Muscle layer of colon (tissue), 2 donors: ENCODE measurements around the gene CCDC43.

Experiments
- H3K27ac ChIP-seq: one replicate; pipeline ENCODE4 v1.7.0; 2013; ENCODE audit warnings: low read depth, mild to moderate bottlenecking, low read length, moderate library complexity
- H3K27me3 ChIP-seq, 2 donors: one replicate each; pipeline ENCODE4 v1.7.0; 2013; ENCODE audit warnings: low read length in 2 of 2, mild to moderate bottlenecking in 2 of 2; ENCODE audit not compliant: insufficient read depth in 2 of 2, control insufficient read depth in 1 of 2
- H3K36me3 ChIP-seq: one replicate; pipeline ENCODE4 v1.7.0; 2013; ENCODE audit warnings: mild to moderate bottlenecking, low read length; ENCODE audit not compliant: insufficient read depth
- H3K4me1 ChIP-seq: one replicate; pipeline ENCODE4 v1.7.0; 2013; ENCODE audit warnings: mild to moderate bottlenecking, low read length; ENCODE audit not compliant: insufficient read depth
- H3K4me3 ChIP-seq, 2 donors: one replicate each; pipeline ENCODE4 v1.7.0; 2013; ENCODE audit warnings: low read length in 2 of 2, low read depth in 1 of 2, mild to moderate bottlenecking in 1 of 2, moderate library complexity in 1 of 2
- H3K9ac ChIP-seq: one replicate; pipeline ENCODE4 v1.7.0; 2013; ENCODE audit warnings: low read length
- H3K9me3 ChIP-seq: one replicate; pipeline ENCODE4 v1.7.0; 2013; ENCODE audit warnings: mild to moderate bottlenecking, low read length
- donor health status: abdominal sarcoma.
- donor health status: Adenocarcinoma of cecum.

CCDC43 gene

DNA sequence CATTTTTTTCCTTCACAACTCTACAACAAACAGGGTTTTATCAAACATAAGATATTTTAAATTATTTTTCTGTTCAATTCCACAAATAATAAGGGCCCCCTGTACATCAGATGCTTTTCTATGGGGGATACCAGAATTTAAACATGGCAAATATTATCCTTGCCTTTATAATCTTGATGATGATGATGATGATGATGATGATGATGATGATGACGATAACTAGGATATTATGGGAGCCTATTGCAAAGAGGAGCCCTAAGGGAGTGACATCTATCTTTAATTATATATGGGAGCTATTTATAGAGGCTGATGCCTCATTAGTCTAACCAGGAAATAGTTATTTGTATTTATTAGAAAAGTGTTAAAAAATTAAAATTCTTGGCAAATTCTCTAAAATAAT, 26.5 kb downstream of the CCDC43 start:
- no peaks in the 10 kb centered on the region for H3K4me1 ChIP-seq
- no peak overlapping the region for H3K27ac ChIP-seq
- H3K9ac ChIP-seq: no peak overlapping the region
- no peak overlapping the region for H3K4me3 ChIP-seq
- H3K9me3 ChIP-seq: no peaks in the 10 kb centered on the region
- no peaks in the 10 kb centered on the region for H3K36me3 ChIP-seq
- H3K27me3 ChIP-seq: no peaks in the 10 kb centered on the region

DNA sequence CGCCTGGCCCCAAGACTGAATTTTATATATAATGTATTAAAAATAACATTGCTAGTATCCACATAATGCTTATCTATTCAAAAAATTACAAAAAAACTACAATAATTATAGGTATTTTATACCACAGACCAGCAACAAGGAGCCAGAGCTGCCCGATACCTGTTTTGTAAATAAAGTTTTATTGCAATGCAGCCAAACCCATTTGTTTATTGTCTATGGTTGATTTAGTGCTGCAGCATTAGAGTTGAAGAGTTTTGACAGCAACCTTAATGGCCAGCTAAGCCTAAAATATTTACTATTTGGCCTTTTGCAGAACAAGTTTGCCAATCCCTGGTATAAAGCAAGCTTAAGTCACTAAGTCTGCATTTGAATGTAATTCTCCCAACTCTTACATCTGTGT, 27.7 kb downstream of the CCDC43 start:
- Histone ChIP-seq H3K27ac (no peak overlapping the region), H3K27me3 (peaks cover 0 to 6% of the 10 kb centered on the region in 2 donors), H3K4me1 (no peaks in the 10 kb centered on the region)

GRCh38 chr17:44655983-44656710, 33.4 kb downstream of the CCDC43 start, which contains the start of gene MEIOC:
TSS of gene MEIOC (plus strand) at chr17:44656468. CDS start at chr17:44656614, 146 bp downstream.
- no peaks in the 10 kb centered on the region for H3K9me3 ChIP-seq
- H3K27ac ChIP-seq: no peak within 1 kb of the TSS
- H3K27me3 ChIP-seq: peaks cover 6 to 24% of the 10 kb centered on the region in 2 donors
- H3K9ac ChIP-seq: no peak within 1 kb of the TSS
- no peak within 1 kb of the TSS for H3K4me3 ChIP-seq
- H3K4me1 ChIP-seq: no peaks in the 10 kb centered on the region
- H3K36me3 ChIP-seq: no peaks in the 10 kb centered on the region

More for the DNA sequence above, 27.7 kb downstream of the CCDC43 start:
- H3K9me3 ChIP-seq: no peaks in the 10 kb centered on the region
- no peaks in the 10 kb centered on the region for H3K36me3 ChIP-seq
- H3K9ac ChIP-seq: no peak overlapping the region
- no peak overlapping the region for H3K4me3 ChIP-seq

- Histone ChIP-seq H3K4me3 (no peak overlapping the region), H3K9me3 (no peaks in the 10 kb centered on the region), H3K4me1 (no peaks in the 10 kb centered on the region), H3K9ac (no peak overlapping the region), H3K36me3 (no peaks in the 10 kb centered on the region), H3K27ac (no peak overlapping the region), H3K27me3 (peaks cover 6 to 24% of the 10 kb centered on the region in 2 donors)
Measured at GRCh38 chr17:44653954-44654353, 35.6 kb downstream of the CCDC43 start.

DNA sequence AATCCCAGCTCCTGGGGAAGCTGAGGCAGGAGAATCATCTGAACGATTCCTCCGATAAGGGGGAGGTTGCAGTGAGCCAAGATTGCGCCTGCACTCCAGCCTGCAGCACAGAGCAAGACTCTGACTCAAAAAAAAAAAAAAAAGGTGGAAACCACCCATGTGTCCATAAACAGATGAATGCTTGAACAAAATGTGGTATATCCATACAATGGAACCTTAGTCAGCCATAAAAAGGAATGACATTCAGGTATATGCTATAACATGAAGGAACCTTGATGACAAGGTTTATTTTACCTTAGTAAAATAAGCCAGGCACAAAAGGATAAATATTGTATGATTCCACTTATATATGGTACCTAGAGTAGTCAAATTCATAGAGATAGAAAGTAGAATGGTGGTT, 36.2 kb downstream of the CCDC43 start:
- no peak overlapping the region for H3K9ac ChIP-seq
- H3K4me3 ChIP-seq: no peak overlapping the region
- no peaks in the 10 kb centered on the region for H3K4me1 ChIP-seq
- no peaks in the 10 kb centered on the region for H3K9me3 ChIP-seq
- H3K27ac ChIP-seq: no peak overlapping the region
- peaks cover 6 to 24% of the 10 kb centered on the region in 2 donors for H3K27me3 ChIP-seq
- H3K36me3 ChIP-seq: no peaks in the 10 kb centered on the region

GRCh38 chr17:44652727-44653126, 36.8 kb downstream of the CCDC43 start:
- H3K27me3 ChIP-seq: peaks cover 6 to 24% of the 10 kb centered on the region in 2 donors
- no peaks in the 10 kb centered on the region for H3K9me3 ChIP-seq
- H3K4me3 ChIP-seq: no peak overlapping the region
- no peak overlapping the region for H3K27ac ChIP-seq
- H3K9ac ChIP-seq: no peak overlapping the region
- no peaks in the 10 kb centered on the region for H3K4me1 ChIP-seq
- H3K36me3 ChIP-seq: no peaks in the 10 kb centered on the region

- Histone ChIP-seq H3K27ac (no peak overlapping the region), H3K4me1 (no peaks in the 10 kb centered on the region), H3K36me3 (no peaks in the 10 kb centered on the region), H3K4me3 (no peak overlapping the region), H3K27me3 (peaks cover 6 to 13% of the 10 kb centered on the region in 2 donors), H3K9me3 (no peaks in the 10 kb centered on the region), H3K9ac (no peak overlapping the region)
Measured at GRCh38 chr17:44651228-44651627, 38.3 kb downstream of the CCDC43 start.

DNA sequence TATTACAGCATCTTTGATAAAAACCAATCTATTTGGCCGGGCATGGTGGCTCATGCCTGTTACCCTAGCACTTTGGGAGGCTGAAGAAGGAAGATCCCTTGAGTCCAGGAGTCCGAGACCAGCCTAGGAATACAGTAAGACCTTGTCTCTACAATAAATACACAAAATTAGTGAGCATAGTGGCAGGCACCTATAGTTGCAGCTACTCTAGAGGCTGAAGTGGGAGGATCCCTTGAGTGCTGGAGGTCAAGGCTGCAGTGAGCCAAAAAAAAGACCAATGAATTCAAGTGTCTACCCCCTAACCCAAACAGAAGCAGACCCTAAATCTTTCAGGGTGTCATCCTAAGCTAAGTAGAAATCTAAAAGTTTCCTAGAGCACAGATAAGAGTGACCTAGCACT, 40.6 kb downstream of the CCDC43 start:
- Histone ChIP-seq H3K4me3 (no peak overlapping the region), H3K36me3 (no peaks in the 10 kb centered on the region), H3K9ac (no peak overlapping the region), H3K27ac (no peak overlapping the region), H3K9me3 (no peaks in the 10 kb centered on the region), H3K27me3 (no peaks in the 10 kb centered on the region), H3K4me1 (no peaks in the 10 kb centered on the region)

GRCh38 chr17:44647736-44648135, 41.8 kb downstream of the CCDC43 start:
- Histone ChIP-seq H3K9me3 (no peaks in the 10 kb centered on the region), H3K27me3 (no peaks in the 10 kb centered on the region), H3K27ac (no peak overlapping the region), H3K4me3 (no peak overlapping the region), H3K36me3 (no peaks in the 10 kb centered on the region), H3K9ac (no peak overlapping the region), H3K4me1 (no peaks in the 10 kb centered on the region)

GRCh38 chr17:44646280-44646679, 43.3 kb downstream of the CCDC43 start:
- no peaks in the 10 kb centered on the region for H3K9me3 ChIP-seq
- no peak overlapping the region for H3K27ac ChIP-seq
- H3K27me3 ChIP-seq: no peaks in the 10 kb centered on the region
- H3K9ac ChIP-seq: no peak overlapping the region
- no peak overlapping the region for H3K4me3 ChIP-seq
- no peaks in the 10 kb centered on the region for H3K36me3 ChIP-seq
- no peaks in the 10 kb centered on the region for H3K4me1 ChIP-seq

DNA sequence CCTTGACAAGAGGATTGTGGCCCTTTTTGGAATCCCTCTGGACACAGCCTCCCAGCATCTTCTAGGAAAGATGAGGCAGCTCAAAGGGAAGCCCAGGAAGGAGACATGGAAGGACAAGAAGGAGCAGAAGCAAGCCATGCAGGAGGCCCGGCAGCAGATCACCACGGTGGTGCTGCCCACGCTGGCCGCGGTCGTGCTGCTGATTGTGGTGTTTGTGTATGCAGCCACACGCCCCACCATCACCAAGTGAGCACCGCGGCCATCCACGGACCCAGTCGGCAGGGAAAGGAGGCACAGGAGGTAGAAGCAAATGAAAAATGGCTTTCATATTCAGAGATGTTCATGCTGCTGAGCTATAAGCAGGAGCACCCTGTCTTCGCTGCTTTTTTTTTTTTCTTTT, 44.2 kb downstream of the CCDC43 start:
- Histone ChIP-seq H3K27ac (no peak overlapping the region), H3K9ac (no peak overlapping the region), H3K27me3 (no peaks in the 10 kb centered on the region), H3K4me1 (no peaks in the 10 kb centered on the region), H3K4me3 (no peak overlapping the region), H3K36me3 (no peaks in the 10 kb centered on the region), H3K9me3 (no peaks in the 10 kb centered on the region)

- Histone ChIP-seq H3K4me1 (no peaks in the 10 kb centered on the region), H3K27ac (no peak overlapping the region), H3K9ac (no peak overlapping the region), H3K36me3 (no peaks in the 10 kb centered on the region), H3K9me3 (no peaks in the 10 kb centered on the region), H3K4me3 (no peak overlapping the region), H3K27me3 (no peaks in the 10 kb centered on the region)
Measured at GRCh38 chr17:44642834-44643233, 46.7 kb downstream of the CCDC43 start.
